Muscle of leg (tissue), 11 donors: ENCODE results near the gene MRO. TPM values are rescaled to one million over a fixed set of nuclear protein-coding genes. Genes with fewer than 3 reads are reported as not detected.

Source experiments
- DNase-seq: peaks from one replicate; pipeline ENCODE4 v3.0.0; 2013
- H3K27ac ChIP-seq: one replicate; pipeline ENCODE4 v1.5.1; 2013; ENCODE audit warnings: mild to moderate bottlenecking, low read length, control low read depth
- H3K27me3 ChIP-seq: one replicate; pipeline ENCODE4 v1.6.1; 2013; ENCODE audit warnings: low read length; ENCODE audit not compliant: control insufficient read depth, insufficient read depth
- H3K36me3 ChIP-seq: one replicate; pipeline ENCODE4 v1.6.1; 2013; ENCODE audit warnings: low read length; ENCODE audit not compliant: control insufficient read depth, insufficient read depth
- H3K4me1 ChIP-seq: one replicate; pipeline ENCODE4 v1.6.1; 2013; ENCODE audit warnings: low read length; ENCODE audit not compliant: control insufficient read depth, insufficient read depth
- H3K4me3 ChIP-seq: one replicate; pipeline ENCODE4 v1.5.1; 2013; ENCODE audit warnings: low read length, control low read depth
- H3K9me3 ChIP-seq: replicated peaks from 2 replicates; pipeline ENCODE4 v1.6.1; 2013; ENCODE audit warnings: low read depth, low read length; ENCODE audit not compliant: control insufficient read depth
- WGBS: methylation state at CpG from one replicate; pipeline ENCODE4 v1.1.5; 2013; ENCODE audit warnings: missing lambda C conversion rate; ENCODE audit not compliant: insufficient coverage; 5-methylcytosine and 5-hydroxymethylcytosine counted together
- polyA plus RNA-seq, 8 donors: library from polyadenylated mRNA; unstranded; fragments of 120-200 nt; gene quantifications; one replicate each; pipeline versions ENCODE4 v1.2.1 to v1.2.3, GENCODE V29; 2013; ENCODE audit warnings: inconsistent platforms in 1 of 8, low replicate concordance in 1 of 8; ENCODE audit not compliant: insufficient read length in 8 of 8, insufficient read depth in 1 of 8
- total RNA-seq: library from RNA; stranded (reverse); fragments of 120-200 nt; gene quantifications from one replicate; pipeline ENCODE4 v1.2.4, GENCODE V29; 2013

Gene MRO
- total and polyA plus RNA-seq, 9 donors, result 0.10 to 0.80 (median 0.27) TPM

- Histone ChIP-seq H3K9me3 (no peaks in the 10 kb centered on the region), H3K36me3 (no peaks in the 10 kb centered on the region), H3K4me3 (peak overlapping the region; percentile 18), H3K27ac (no peak overlapping the region), H3K27me3 (no peaks in the 10 kb centered on the region), H3K4me1 (peaks cover 9% of the 10 kb centered on the region)
- 4% methylated on average over 10 of the region's 16 CpGs for WGBS
- peak; percentile 15 for DNase-seq
These were observed 639 bp downstream of the MRO start for GRCh38 chr18:50819027-50819727.

- Histone ChIP-seq H3K9me3 (no peaks in the 10 kb centered on the region), H3K27me3 (no peaks in the 10 kb centered on the region), H3K4me1 (peaks cover 9% of the 10 kb centered on the region), H3K27ac (no peak overlapping the region), H3K36me3 (no peaks in the 10 kb centered on the region), H3K4me3 (no peak overlapping the region)
- WGBS, result 87% methylated on average over 3 of the region's 7 CpGs
- DNase-seq, result no peak
These were observed 3.2 kb downstream of the MRO start for GRCh38 chr18:50816419-50817166.

GRCh38 chr18:50814395-50814794 lies 5.4 kb downstream of the MRO start:
- DNase-seq, result no peak
- H3K27me3 ChIP-seq, result no peaks in the 10 kb centered on the region
- H3K36me3 ChIP-seq, result no peaks in the 10 kb centered on the region
- no peaks in the 10 kb centered on the region for H3K9me3 ChIP-seq
- H3K27ac ChIP-seq, result no peak overlapping the region
- WGBS, result 80% methylated on average over 3 of the region's 7 CpGs
- H3K4me1 ChIP-seq, result peaks cover 2% of the 10 kb centered on the region
- H3K4me3 ChIP-seq, result no peak overlapping the region

GRCh38 chr18:50813353-50813752 lies 6.5 kb downstream of the MRO start:
- H3K36me3 ChIP-seq, result no peaks in the 10 kb centered on the region
- H3K27me3 ChIP-seq, result no peaks in the 10 kb centered on the region
- 75% methylated on average over 1 of the region's 2 CpGs for WGBS
- no peak for DNase-seq
- H3K4me3 ChIP-seq, result no peak overlapping the region
- no peaks in the 10 kb centered on the region for H3K4me1 ChIP-seq
- H3K27ac ChIP-seq, result no peak overlapping the region
- no peaks in the 10 kb centered on the region for H3K9me3 ChIP-seq

- H3K4me1 ChIP-seq, result no peaks in the 10 kb centered on the region
- no peak overlapping the region for H3K4me3 ChIP-seq
- no peak overlapping the region for H3K27ac ChIP-seq
- no peaks in the 10 kb centered on the region for H3K36me3 ChIP-seq
- H3K27me3 ChIP-seq, result no peaks in the 10 kb centered on the region
- DNase-seq, result no peak
- no CpG with 5 or more reads among the region's 2 CpGs for WGBS
- no peaks in the 10 kb centered on the region for H3K9me3 ChIP-seq
These were observed 7.0 kb downstream of the MRO start for GRCh38 chr18:50812834-50813233.

- DNase-seq, result no peak
- Histone ChIP-seq H3K4me3 (no peak overlapping the region), H3K27me3 (peaks cover 4% of the 10 kb centered on the region), H3K36me3 (no peaks in the 10 kb centered on the region), H3K4me1 (peaks cover 3% of the 10 kb centered on the region), H3K9me3 (no peaks in the 10 kb centered on the region), H3K27ac (no peak overlapping the region)
- WGBS, result 56% methylated on average over 2 of the region's 2 CpGs
These were observed 12.6 kb downstream of the MRO start for GRCh38 chr18:50807176-50807575.

GRCh38 chr18:50806208-50806616 lies 13.6 kb downstream of the MRO start:
- no peak overlapping the region for H3K4me3 ChIP-seq
- H3K4me1 ChIP-seq, result peaks cover 3% of the 10 kb centered on the region
- no peaks in the 10 kb centered on the region for H3K9me3 ChIP-seq
- DNase-seq, result peak; percentile 60
- no peak overlapping the region for H3K27ac ChIP-seq
- H3K27me3 ChIP-seq, result peaks cover 4% of the 10 kb centered on the region
- H3K36me3 ChIP-seq, result no peaks in the 10 kb centered on the region
- 29% methylated on average over 6 of the region's 15 CpGs for WGBS

- no CpG with 5 or more reads among the region's 5 CpGs for WGBS
- no peaks in the 10 kb centered on the region for H3K36me3 ChIP-seq
- H3K9me3 ChIP-seq, result no peaks in the 10 kb centered on the region
- peaks cover 3% of the 10 kb centered on the region for H3K4me1 ChIP-seq
- no peak overlapping the region for H3K27ac ChIP-seq
- H3K27me3 ChIP-seq, result peaks cover 4% of the 10 kb centered on the region
- H3K4me3 ChIP-seq, result no peak overlapping the region
- no peak for DNase-seq
These were observed 14.1 kb downstream of the MRO start for GRCh38 chr18:50805732-50806131.

GRCh38 chr18:50803592-50803991 lies 16.2 kb downstream of the MRO start:
- H3K4me1 ChIP-seq, result peaks cover 5% of the 10 kb centered on the region
- no peak for DNase-seq
- H3K4me3 ChIP-seq, result no peak overlapping the region
- WGBS, result 57% methylated on average over 6 of the region's 11 CpGs
- H3K9me3 ChIP-seq, result no peaks in the 10 kb centered on the region
- H3K27me3 ChIP-seq, result peaks cover 4% of the 10 kb centered on the region
- H3K27ac ChIP-seq, result no peak overlapping the region
- no peaks in the 10 kb centered on the region for H3K36me3 ChIP-seq

GRCh38 chr18:50802141-50802540 lies 17.7 kb downstream of the MRO start:
- Histone ChIP-seq H3K36me3 (no peaks in the 10 kb centered on the region), H3K4me1 (peaks cover 5% of the 10 kb centered on the region), H3K27me3 (peaks cover 4% of the 10 kb centered on the region), H3K27ac (no peak overlapping the region), H3K9me3 (no peaks in the 10 kb centered on the region), H3K4me3 (no peak overlapping the region)
- no CpG with 5 or more reads among the region's 3 CpGs for WGBS
- no peak for DNase-seq
